Endothelial cell of umbilical vein (primary cell): ENCODE data around the gene CECR2. TPM values are rescaled to one million over a fixed set of nuclear protein-coding genes. Genes with fewer than 3 reads are reported as not detected.

ENCODE experiments used
- Bru-seq: library from RNA; stranded (reverse); fragments of 400-500 nt; gene quantifications from one replicate; lab custom pipeline; 2021; lab: Mats Ljungman, UMichigan
- BruChase-seq, 2 experiments: library from RNA; stranded (reverse); fragments of 400-500 nt; gene quantifications; one replicate each; lab custom pipeline; 2021; lab: Mats Ljungman, UMichigan
- BruUV-seq: library from RNA; stranded (reverse); fragments of 400-500 nt; replicated peaks from 2 replicates; lab custom pipeline; 2021; lab: Mats Ljungman, UMichigan
- CTCF ChIA-PET: fragments of 300-600, 350-600 bp; sonication (Branson Sonifier 250); formaldehyde crosslinking; loops from one replicate; lab custom pipeline; 2021; ENCODE audit warnings: antibody characterized with exemption, inconsistent platforms; lab: Charles Lee
- POLR2A ChIA-PET: fragments of 300-600, 350-600 bp; sonication (Branson Sonifier 250); formaldehyde crosslinking; loops from one replicate; lab custom pipeline; 2021; ENCODE audit warnings: antibody characterized with exemption, inconsistent platforms; lab: Charles Lee
- DNase-seq: peaks from one replicate; pipeline ENCODE4 v3.0.0-alpha.2; 2011; ENCODE audit warnings: low read depth, low spot score
- FAIRE-seq: peaks from 2 replicates; lab custom pipeline; 2011; peaks lifted over from hg19 to GRCh38; lab: Jason Lieb, UNC
- H2AFZ ChIP-seq: 2 replicates; pipeline ENCODE4 v1.6.0; 2012; ENCODE audit warnings: low read depth, low read length, control low read depth, inconsistent platforms
- H3K27ac ChIP-seq: 2 replicates; pipeline ENCODE4 v1.5.1; 2011; ENCODE audit warnings: low read depth, mild to moderate bottlenecking, control low read depth, low read length, moderate library complexity; ENCODE audit not compliant: insufficient read depth
- H3K27me3 ChIP-seq, 2 experiments: 2 replicates each; pipeline versions ENCODE4 v1.6.0 to v1.6.1; 2011; ENCODE audit warnings: low read length in 2 of 2, mixed read lengths in 1 of 2; ENCODE audit not compliant: control insufficient read depth in 2 of 2, insufficient read depth in 2 of 2
- H3K36me3 ChIP-seq, 2 experiments: 2 replicates in 1 of 2; 3 replicates in 1 of 2; pipeline ENCODE4 v1.5.1; 2011; ENCODE audit warnings: low read length in 2 of 2, mild to moderate bottlenecking in 1 of 2, moderate library complexity in 1 of 2; ENCODE audit not compliant: control insufficient read depth in 2 of 2, insufficient read depth in 2 of 2; ENCODE audit errors: extremely low read depth in 1 of 2
- H3K4me1 ChIP-seq: 3 replicates; pipeline ENCODE4 v1.5.1; 2011; ENCODE audit warnings: mild to moderate bottlenecking, low read length; ENCODE audit not compliant: control insufficient read depth, insufficient read depth; ENCODE audit errors: extremely low read depth
- H3K4me2 ChIP-seq: 2 replicates; pipeline ENCODE4 v1.6.1; 2011; ENCODE audit warnings: low read length, control low read depth, mixed read lengths; ENCODE audit not compliant: insufficient read depth
- H3K4me3 ChIP-seq, 3 experiments: fragments of 200-600 bp in 1 of 3; sonication (generic), shearing (Covaris generic) in 1 of 3; replicated peaks in 1 of 3; 2 replicates each; pipeline ENCODE4 v1.5.1; 2011 to 2016; ENCODE audit warnings: control low read depth in 3 of 3, low read length in 3 of 3, mild to moderate bottlenecking in 2 of 3, inconsistent platforms in 1 of 3, low read depth in 1 of 3, moderate library complexity in 1 of 3; ENCODE audit not compliant: insufficient read depth in 1 of 3
- H3K79me2 ChIP-seq: 2 replicates; pipeline ENCODE4 v1.6.0; 2012; ENCODE audit warnings: low read length, inconsistent platforms; ENCODE audit not compliant: control insufficient read depth, insufficient read depth
- H3K9ac ChIP-seq: replicated peaks from 2 replicates; pipeline ENCODE3; 2011; ENCODE audit warnings: low read length, control low read depth; ENCODE audit not compliant: insufficient read depth; ENCODE audit errors: extremely low read depth
- H3K9me1 ChIP-seq: replicated peaks from 3 replicates; pipeline ENCODE4 v1.6.0; 2011; ENCODE audit warnings: mild to moderate bottlenecking, low read length; ENCODE audit not compliant: control insufficient read depth, insufficient read depth; ENCODE audit errors: extremely low read depth
- H3K9me3 ChIP-seq: replicated peaks from 2 replicates; pipeline ENCODE4 v1.5.1; 2012; ENCODE audit warnings: low read length, inconsistent platforms; ENCODE audit not compliant: control insufficient read depth, insufficient read depth
- H4K20me1 ChIP-seq: replicated peaks from 2 replicates; pipeline ENCODE3; 2011; ENCODE audit warnings: mild to moderate bottlenecking, low read length; ENCODE audit not compliant: control insufficient read depth, insufficient read depth; ENCODE audit errors: extremely low read depth
- EZH2 ChIP-seq: IDR thresholded peaks from 2 replicates; pipeline ENCODE4 v1.6.1; 2012; ENCODE audit warnings: borderline replicate concordance, low read depth, mild to moderate bottlenecking, moderate library complexity, low read length, inconsistent platforms; ENCODE audit not compliant: severe bottlenecking
- FOS ChIP-seq: IDR thresholded peaks from 2 replicates; pipeline ENCODE4 v1.6.1; 2011; ENCODE audit warnings: mild to moderate bottlenecking, low read length, moderate library complexity, borderline replicate concordance; ENCODE audit not compliant: insufficient read depth
- GATA2 ChIP-seq: IDR thresholded peaks from 2 replicates; pipeline ENCODE4 v1.7.0; 2011; ENCODE audit warnings: low read depth, mild to moderate bottlenecking, moderate library complexity, mixed read lengths, low read length; ENCODE audit not compliant: insufficient read length, insufficient read depth
- JUN ChIP-seq: IDR thresholded peaks from 2 replicates; pipeline ENCODE4 v1.6.1; 2011; ENCODE audit warnings: borderline replicate concordance, low read depth; ENCODE audit not compliant: insufficient read length, insufficient read depth
- MYC ChIP-seq: IDR thresholded peaks from one replicate; pipeline ENCODE4 v1.6.1; 2011; ENCODE audit warnings: mild to moderate bottlenecking, low read depth, low read length
- POLR2A ChIP-seq: IDR thresholded peaks from 2 replicates; pipeline ENCODE4 v1.6.1; 2012; ENCODE audit warnings: low read depth, mild to moderate bottlenecking, control low read depth, low read length
- POLR2AphosphoS5 ChIP-seq: IDR thresholded peaks from 2 replicates; pipeline ENCODE4 v1.6.1; 2012; ENCODE audit warnings: low read depth, mild to moderate bottlenecking, control low read depth, low read length, moderate library complexity; ENCODE audit not compliant: insufficient read depth
- dilution Hi-C: fragments of 300-500 bp; cut with MboI; formaldehyde crosslinking; loops from one replicate; pipeline ENCODE4 v1.15.0; 2019; ENCODE audit warnings: low sequenced_read_pairs; ENCODE audit not compliant: extremely low pct_ligation_motif_present
- intact Hi-C: fragments of 100-400 bp; cut with micrococcal nuclease; formaldehyde crosslinking; loops from one replicate; pipeline ENCODE4 v1.10.0; 2022
- long read RNA-seq: library from polyadenylated mRNA; stranded (forward); transcript quantifications from one replicate; pipeline ENCODE4 v2.0.0, GENCODE V29; 2021
- polyA minus RNA-seq, 3 experiments: library from RNA; depleted of rRNA, polyadenylated mRNA; stranded (reverse); fragments of >200 nt; gene quantifications; 1 replicate in 1 of 3; 2 replicates in 2 of 3; pipeline ENCODE4 v1.2.3, GENCODE V29; 2011
- polyA plus RNA-seq, 4 experiments: library from polyadenylated mRNA; depleted of rRNA in 3 of 4; stranded (reverse) in 3 of 4; unstranded in 1 of 4; fragments of >200 nt; gene quantifications; 2 replicates each; pipeline versions ENCODE4 v1.2.1 to v1.2.3, GENCODE V29; 2011 to 2012; ENCODE audit warnings: missing spikeins in 1 of 4
- total RNA-seq: library from RNA; stranded (reverse); gene quantifications from 2 replicates; pipeline ENCODE4 v1.2.3, GENCODE V29; 2021
- TF ChIP-seq, protein P1 (sequence below): IDR thresholded peaks from 2 replicates; pipeline ENCODE4 v1.6.1; 2011; ENCODE audit not compliant: insufficient read depth, insufficient read length
- TF ChIP-seq, protein P2 (sequence below), 2 donors: IDR thresholded peaks; 1 replicate in 1 of 2; 2 replicates in 1 of 2; pipeline ENCODE4 v1.5.1; 2011; ENCODE audit warnings: low read length in 2 of 2, mild to moderate bottlenecking in 2 of 2, moderate library complexity in 2 of 2, control low read depth in 1 of 2, inconsistent platforms in 1 of 2, low read depth in 1 of 2; ENCODE audit not compliant: insufficient read depth in 1 of 2; ENCODE audit errors: extremely low read depth in 1 of 2

Gene CECR2
- total RNA-seq, result 2.1 TPM in 1 of 2 replicates, not detected in the other
- polyA plus RNA-seq, result 0.01 TPM in 1 of 2 replicates, not detected in the other
- polyA plus RNA-seq (2011; cell fraction: cytosol; rRNA removed), result not detected in 2 replicates
- polyA plus RNA-seq (2011; cell fraction: nucleus; rRNA removed), result 0.01 TPM in 1 of 2 replicates, not detected in the other
- polyA plus RNA-seq (2012), result 0.09 and 0.12 TPM in 2 replicates
- not detected in 2 replicates for polyA minus RNA-seq
- polyA minus RNA-seq (2011; cell fraction: cytosol; rRNA and poly(A)+ RNA removed), result not detected
- not detected in 2 replicates for polyA minus RNA-seq (2011; cell fraction: nucleus; rRNA and poly(A)+ RNA removed)
- percentile 9 among the genes with signal in this experiment for Bru-seq, nascent RNA
- percentile 34 among the genes with signal in this experiment for BruChase-seq, experiment 1, labeled RNA remaining after a 6-hour chase
- percentile 36 among the genes with signal in this experiment for BruChase-seq, experiment 2, labeled RNA remaining after a 2-hour chase
- long read RNA-seq, partial matches to known transcripts, result 0 of 1 reads
- long read RNA-seq, other reads (novel, unspliced or antisense), result 1 of 1 reads

GRCh38 chr22:17369439-17370025 is at the start of gene CECR2:
TSS of gene CECR2 (plus strand) at chr22:17369460. CDS start at chr22:17369784, 324 bp downstream.
- Histone ChIP-seq H3K9ac (no peak within 1 kb of the TSS), H3K9me3 (no peaks in the 10 kb centered on the region), H3K4me2 (peak within 1 kb of the TSS; percentile 79), H3K9me1 (no peaks in the 10 kb centered on the region), H4K20me1 (no peaks in the 10 kb centered on the region), H3K36me3 (no peaks in the 10 kb centered on the region), H3K27ac (no peak within 1 kb of the TSS), H2AFZ (peak within 1 kb of the TSS; percentile 59), H3K4me3 (peak within 1 kb of the TSS in 1 of 3 experiments; percentile 20), H3K4me1 (peaks cover 13% of the 10 kb centered on the region), H3K27me3 (peaks cover 40 to 52% of the 10 kb centered on the region in 2 experiments), H3K79me2 (no peaks in the 10 kb centered on the region)
- no peak for DNase-seq
- TF ChIP-seq, protein P1, sequence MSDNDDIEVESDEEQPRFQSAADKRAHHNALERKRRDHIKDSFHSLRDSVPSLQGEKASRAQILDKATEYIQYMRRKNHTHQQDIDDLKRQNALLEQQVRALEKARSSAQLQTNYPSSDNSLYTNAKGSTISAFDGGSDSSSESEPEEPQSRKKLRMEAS, result no peak
- TF ChIP-seq MYC (no peak), GATA2 (no peak), POLR2A (no peak), JUN (no peak), FOS (no peak), POLR2AphosphoS5 (no peak), EZH2 (no peak)
- TF ChIP-seq, protein P2, sequence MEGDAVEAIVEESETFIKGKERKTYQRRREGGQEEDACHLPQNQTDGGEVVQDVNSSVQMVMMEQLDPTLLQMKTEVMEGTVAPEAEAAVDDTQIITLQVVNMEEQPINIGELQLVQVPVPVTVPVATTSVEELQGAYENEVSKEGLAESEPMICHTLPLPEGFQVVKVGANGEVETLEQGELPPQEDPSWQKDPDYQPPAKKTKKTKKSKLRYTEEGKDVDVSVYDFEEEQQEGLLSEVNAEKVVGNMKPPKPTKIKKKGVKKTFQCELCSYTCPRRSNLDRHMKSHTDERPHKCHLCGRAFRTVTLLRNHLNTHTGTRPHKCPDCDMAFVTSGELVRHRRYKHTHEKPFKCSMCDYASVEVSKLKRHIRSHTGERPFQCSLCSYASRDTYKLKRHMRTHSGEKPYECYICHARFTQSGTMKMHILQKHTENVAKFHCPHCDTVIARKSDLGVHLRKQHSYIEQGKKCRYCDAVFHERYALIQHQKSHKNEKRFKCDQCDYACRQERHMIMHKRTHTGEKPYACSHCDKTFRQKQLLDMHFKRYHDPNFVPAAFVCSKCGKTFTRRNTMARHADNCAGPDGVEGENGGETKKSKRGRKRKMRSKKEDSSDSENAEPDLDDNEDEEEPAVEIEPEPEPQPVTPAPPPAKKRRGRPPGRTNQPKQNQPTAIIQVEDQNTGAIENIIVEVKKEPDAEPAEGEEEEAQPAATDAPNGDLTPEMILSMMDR (IDR thresholded peaks at IDR 0.05; ENCODE audit: extremely low read depth in 1 of 2, insufficient read depth in 1 of 2, low read depth in 1 of 2, low read length in 2 of 2), result no peak
- intact Hi-C loops, result loop anchor here (2.0 to 5.0 kb wide), 3 partner anchors 37 to 287 kb away; partner anchors contain the start of gene IL17RA
- dilution Hi-C loops, result no loop called here
- POLR2A ChIA-PET, result no interaction called here
- CTCF ChIA-PET, result interaction anchor here (1.1 to 7.7 kb wide), 4 partner anchors 50 to 198 kb away, joined by 3 to 62 read pairs (median 4); no protein-coding TSS in a partner anchor
- BruUV-seq, result no TSS peak
- no peak for FAIRE-seq
